Natural killer cell (primary cell): ENCODE measurements around the gene FERMT1. TPM values are rescaled to one million over a fixed set of nuclear protein-coding genes. Genes with fewer than 3 reads are reported as not detected.

Source experiments
- ATAC-seq, 3 donors: fragments of 150-1000 bp in 2 of 3; fragments of 200-7000 bp in 1 of 3; cut with Tn5 transposase; 1 replicate in 1 of 3; 2 replicates in 2 of 3; pipeline ENCODE4 v1.10.0; 2021; ENCODE audit warnings: mild to moderate bottlenecking in 2 of 3, moderate library complexity in 2 of 3
- DNase-seq, 2 donors: peaks; one replicate each; pipeline versions ENCODE4 v3.0.0 to v3.0.0-alpha.2; 2013 to 2021; ENCODE audit warnings: mixed read lengths in 1 of 2
- H3K27ac ChIP-seq: one replicate; pipeline ENCODE4 v1.5.1; 2013; ENCODE audit warnings: mild to moderate bottlenecking, low read length
- H3K27me3 ChIP-seq: one replicate; pipeline ENCODE4 v1.6.1; 2013; ENCODE audit warnings: low read length; ENCODE audit not compliant: control insufficient read depth, insufficient read depth
- H3K36me3 ChIP-seq: one replicate; pipeline ENCODE4 v1.6.1; 2013; ENCODE audit warnings: low read length; ENCODE audit not compliant: control insufficient read depth, insufficient read depth
- H3K4me1 ChIP-seq: one replicate; pipeline ENCODE4 v1.6.1; 2013; ENCODE audit warnings: low read length; ENCODE audit not compliant: control insufficient read depth, insufficient read depth
- H3K4me3 ChIP-seq: one replicate; pipeline ENCODE4 v1.5.1; 2013; ENCODE audit warnings: low read length
- H3K9me3 ChIP-seq: one replicate; pipeline ENCODE4 v1.6.1; 2013; ENCODE audit warnings: low read length; ENCODE audit not compliant: control insufficient read depth, insufficient read depth
- H3K27ac Mint-ChIP-seq, 2 donors: one replicate each; pipeline ENCODE4 v1.8.0; 2022; ENCODE audit warnings: mild to moderate bottlenecking in 2 of 2, mixed read lengths in 2 of 2, moderate library complexity in 1 of 2
- H3K27me3 Mint-ChIP-seq, 2 donors: one replicate each; pipeline ENCODE4 v1.8.0; 2022; ENCODE audit warnings: low read depth in 2 of 2, mixed read lengths in 2 of 2
- H3K36me3 Mint-ChIP-seq: one replicate; pipeline ENCODE4 v1.8.0; 2022; ENCODE audit warnings: mixed read lengths
- H3K4me1 Mint-ChIP-seq, 2 donors: one replicate each; pipeline ENCODE4 v1.8.0; 2022; ENCODE audit warnings: mixed read lengths in 2 of 2
- H3K4me3 Mint-ChIP-seq: one replicate; pipeline ENCODE4 v1.8.0; 2022; ENCODE audit warnings: mild to moderate bottlenecking, moderate library complexity, mixed read lengths
- H3K9me3 Mint-ChIP-seq, 2 donors: one replicate each; pipeline ENCODE4 v1.8.0; 2022; ENCODE audit warnings: mixed read lengths in 2 of 2
- CTCF ChIP-seq: fragments of 200-600 bp; IDR thresholded peaks from one replicate; pipeline ENCODE4 v1.8.0; 2022; ENCODE audit warnings: antibody characterized with exemption
- WGBS: methylation state at CpG from one replicate; pipeline ENCODE4 v1.1.7; 2013; ENCODE audit warnings: missing lambda C conversion rate; ENCODE audit not compliant: insufficient coverage; 5-methylcytosine and 5-hydroxymethylcytosine counted together
- intact Hi-C: fragments of 100-400 bp; cut with micrococcal nuclease; formaldehyde crosslinking; loops from one replicate; pipeline ENCODE4 v1.14.2; 2022
- total RNA-seq, 4 donors: library from RNA; stranded (reverse); fragments of 120-200 nt in 1 of 4; gene quantifications; one replicate each; pipeline versions ENCODE4 v1.2.3 to v1.2.4, GENCODE V29; 2013 to 2022

FERMT1 gene
- total RNA-seq, 3 donors from 2014 or later (not counting 1 experiment from before 2014, with no cell fraction given): not detected

GRCh38 chr20:6121504-6121903, 1.3 kb downstream of the FERMT1 start:
- intact Hi-C loops: no loop called here
- H3K4me3 Mint-ChIP-seq: no peak overlapping the region
- Histone ChIP-seq H3K9me3 (no peaks in the 10 kb centered on the region), H3K27me3 (peaks cover 9% of the 10 kb centered on the region), H3K4me1 (peaks cover 9% of the 10 kb centered on the region), H3K4me3 (no peak overlapping the region), H3K27ac (no peak overlapping the region), H3K36me3 (no peaks in the 10 kb centered on the region)
- no peaks in the 10 kb centered on the region for H3K36me3 Mint-ChIP-seq
- DNase-seq: no peak
- no peak overlapping the region for H3K27ac Mint-ChIP-seq
- TF ChIP-seq CTCF: no peak
- WGBS: 81% methylated on average over 2 of the region's 2 CpGs
- ATAC-seq: no peak
- peaks cover 0 to 6% of the 10 kb centered on the region in 2 donors for H3K4me1 Mint-ChIP-seq
- H3K27me3 Mint-ChIP-seq: peaks cover 30 to 51% of the 10 kb centered on the region in 2 donors
- H3K9me3 Mint-ChIP-seq: no peaks in the 10 kb centered on the region

GRCh38 chr20:6120491-6120988, 2.3 kb downstream of the FERMT1 start:
- H3K9me3 ChIP-seq: no peaks in the 10 kb centered on the region
- H3K9me3 Mint-ChIP-seq: no peaks in the 10 kb centered on the region
- WGBS: 92% methylated on average over 2 of the region's 3 CpGs
- H3K4me3 Mint-ChIP-seq: no peak overlapping the region
- H3K36me3 ChIP-seq: no peaks in the 10 kb centered on the region
- H3K27ac Mint-ChIP-seq: no peak overlapping the region
- peaks cover 9% of the 10 kb centered on the region for H3K27me3 ChIP-seq
- peaks cover 0 to 6% of the 10 kb centered on the region in 2 donors for H3K4me1 Mint-ChIP-seq
- H3K27ac ChIP-seq: no peak overlapping the region
- DNase-seq (no peak), ATAC-seq (no peak)
- no peak overlapping the region for H3K4me3 ChIP-seq
- TF ChIP-seq CTCF: no peak
- peaks cover 9% of the 10 kb centered on the region for H3K4me1 ChIP-seq
- H3K36me3 Mint-ChIP-seq: no peaks in the 10 kb centered on the region
- intact Hi-C loops: no loop called here
- H3K27me3 Mint-ChIP-seq: peaks cover 30 to 50% of the 10 kb centered on the region in 2 donors

- 100% methylated on average over 2 of the region's 3 CpGs for WGBS
Observed at GRCh38 chr20:6116758-6117157, 6.1 kb downstream of the FERMT1 start.

More at GRCh38 chr20:6116758-6117157, 6.1 kb downstream of the FERMT1 start:
- Mint-ChIP-seq H3K9me3 (peaks cover 3% of the 10 kb centered on the region in 2 donors), H3K36me3 (no peaks in the 10 kb centered on the region), H3K4me3 (no peak overlapping the region), H3K27ac (no peak overlapping the region), H3K27me3 (peaks cover 14 to 28% of the 10 kb centered on the region in 2 donors), H3K4me1 (no peaks in the 10 kb centered on the region)
- Histone ChIP-seq H3K4me1 (no peaks in the 10 kb centered on the region), H3K9me3 (peaks cover 7% of the 10 kb centered on the region), H3K27me3 (no peaks in the 10 kb centered on the region), H3K36me3 (no peaks in the 10 kb centered on the region), H3K4me3 (no peak overlapping the region), H3K27ac (no peak overlapping the region)
- DNase-seq (no peak), ATAC-seq (no peak)
- no peak for TF ChIP-seq CTCF
- intact Hi-C loops: no loop called here
